H9 (cell line): ENCODE measurements around the gene HOXC12. TPM values are rescaled to one million over a fixed set of nuclear protein-coding genes. Genes with fewer than 3 reads are reported as not detected.

Experiments
- DNase-seq: peaks from one replicate; pipeline ENCODE4 v3.0.0-alpha.2; 2017
- H2AFZ ChIP-seq: one replicate; pipeline ENCODE4 v1.6.1; 2013; ENCODE audit warnings: mild to moderate bottlenecking, low read length, control low read depth, moderate library complexity
- H2AK5ac ChIP-seq: 2 replicates; pipeline ENCODE4 v1.6.1; 2013; ENCODE audit warnings: low read length, control low read depth, mixed read lengths; ENCODE audit not compliant: insufficient read length
- H2BK120ac ChIP-seq: one replicate; pipeline ENCODE4 v1.6.1; 2013; ENCODE audit warnings: low read depth, mild to moderate bottlenecking, low read length, control low read depth, inconsistent platforms; ENCODE audit not compliant: poor library complexity, severe bottlenecking
- H2BK12ac ChIP-seq: 2 replicates; pipeline ENCODE4 v1.6.1; 2013; ENCODE audit warnings: low read length, control low read depth, mixed read lengths, low read depth; ENCODE audit not compliant: insufficient read length
- H2BK15ac ChIP-seq: 2 replicates; pipeline ENCODE4 v1.6.1; 2013; ENCODE audit warnings: low read depth, low read length, control low read depth
- H2BK20ac ChIP-seq: one replicate; pipeline ENCODE4 v1.6.1; 2013; ENCODE audit warnings: low read depth, mild to moderate bottlenecking, low read length, control low read depth, inconsistent platforms; ENCODE audit not compliant: poor library complexity, severe bottlenecking
- H2BK5ac ChIP-seq: 2 replicates; pipeline ENCODE4 v1.6.1; 2013; ENCODE audit warnings: low read length, control low read depth, mixed read lengths; ENCODE audit not compliant: insufficient read length
- H3K14ac ChIP-seq: 2 replicates; pipeline ENCODE4 v1.6.1; 2013; ENCODE audit warnings: low read length, control low read depth; ENCODE audit not compliant: insufficient read depth
- H3K18ac ChIP-seq: 2 replicates; pipeline ENCODE4 v1.6.1; 2013; ENCODE audit warnings: low read depth, mild to moderate bottlenecking, mixed read lengths, low read length, control low read depth; ENCODE audit not compliant: insufficient read length
- H3K23ac ChIP-seq: 2 replicates; pipeline ENCODE4 v1.6.1; 2013; ENCODE audit warnings: low read length, control low read depth, mixed read lengths, low read depth; ENCODE audit not compliant: insufficient read length
- H3K23me2 ChIP-seq: 2 replicates; pipeline ENCODE4 v1.6.1; 2013; ENCODE audit warnings: low read depth, mild to moderate bottlenecking, mixed read lengths, low read length, control low read depth; ENCODE audit not compliant: insufficient read length, poor library complexity, severe bottlenecking
- H3K27ac ChIP-seq: 2 replicates; pipeline ENCODE4 v1.5.1; 2013; ENCODE audit warnings: low read length, control low read depth, mixed read lengths, low read depth; ENCODE audit not compliant: insufficient read length
- H3K27me3 ChIP-seq: 2 replicates; pipeline ENCODE4 v1.6.1; 2013; ENCODE audit warnings: low read length, control low read depth, inconsistent platforms; ENCODE audit not compliant: insufficient read depth
- H3K4ac ChIP-seq: 2 replicates; pipeline ENCODE4 v1.6.1; 2013; ENCODE audit warnings: low read depth, mild to moderate bottlenecking, control low read depth, inconsistent platforms, low read length, moderate library complexity
- H3K4me1 ChIP-seq: 2 replicates; pipeline ENCODE4 v1.6.1; 2013; ENCODE audit warnings: low read length, control low read depth, inconsistent platforms; ENCODE audit not compliant: insufficient read depth
- H3K4me2 ChIP-seq: 2 replicates; pipeline ENCODE4 v1.6.1; 2013; ENCODE audit warnings: low read length, control low read depth, mixed read lengths; ENCODE audit not compliant: insufficient read length, insufficient read depth
- H3K56ac ChIP-seq: 2 replicates; pipeline ENCODE4 v1.6.1; 2013; ENCODE audit warnings: low read depth, mild to moderate bottlenecking, mixed read lengths, low read length, control low read depth; ENCODE audit not compliant: insufficient read length
- H3K79me1 ChIP-seq: 2 replicates; pipeline ENCODE4 v1.6.1; 2013; ENCODE audit warnings: low read depth, mild to moderate bottlenecking, moderate library complexity, low read length, control low read depth, inconsistent platforms; ENCODE audit not compliant: insufficient read depth, poor library complexity, severe bottlenecking
- H3K79me2 ChIP-seq: 2 replicates; pipeline ENCODE4 v1.6.1; 2013; ENCODE audit warnings: low read length, control low read depth, inconsistent platforms; ENCODE audit not compliant: insufficient read depth
- H3K9ac ChIP-seq: 2 replicates; pipeline ENCODE4 v1.6.1; 2013; ENCODE audit warnings: low read length, control low read depth, mixed read lengths; ENCODE audit not compliant: insufficient read length; ENCODE audit errors: extremely low read depth
- H3K9me3 ChIP-seq: one replicate; pipeline ENCODE4 v1.6.1; 2013; ENCODE audit warnings: low read depth, low read length, inconsistent platforms; ENCODE audit not compliant: control insufficient read depth
- H3T11ph ChIP-seq: one replicate; pipeline ENCODE4 v1.6.1; 2013; ENCODE audit warnings: mild to moderate bottlenecking, low read length, control low read depth, inconsistent platforms
- H4K20me1 ChIP-seq: one replicate; pipeline ENCODE4 v1.6.1; 2013; ENCODE audit not compliant: control insufficient read depth, insufficient read length, insufficient read depth
- H4K5ac ChIP-seq: 2 replicates; pipeline ENCODE4 v1.6.1; 2013; ENCODE audit warnings: low read depth, mild to moderate bottlenecking, mixed read lengths, low read length, control low read depth; ENCODE audit not compliant: insufficient read length
- H4K8ac ChIP-seq: replicated peaks from 2 replicates; pipeline ENCODE4 v1.6.1; 2013; ENCODE audit warnings: low read length, control low read depth, mixed read lengths, low read depth; ENCODE audit not compliant: insufficient read length
- H4K91ac ChIP-seq: 2 replicates; pipeline ENCODE4 v1.6.1; 2013; ENCODE audit warnings: low read depth, mild to moderate bottlenecking, moderate library complexity, mixed read lengths, low read length, control low read depth; ENCODE audit not compliant: insufficient read length
- H3K27ac Mint-ChIP-seq, 3 experiments: 2 replicates in 2 of 3; 3 replicates in 1 of 3; pipeline ENCODE4 v1.8.0; 2020 to 2021; ENCODE audit warnings: mixed read lengths in 3 of 3, mild to moderate bottlenecking in 1 of 3, moderate library complexity in 1 of 3
- H3K27me3 Mint-ChIP-seq: 2 replicates; pipeline ENCODE4 v1.8.0; 2021; ENCODE audit warnings: low read depth, mild to moderate bottlenecking, moderate library complexity, mixed read lengths
- H3K36me3 Mint-ChIP-seq, 3 experiments: 2 replicates in 2 of 3; 3 replicates in 1 of 3; pipeline ENCODE4 v1.8.0; 2020 to 2021; ENCODE audit warnings: low read depth in 3 of 3, mixed read lengths in 3 of 3; ENCODE audit not compliant: insufficient read depth in 1 of 3
- H3K4me1 Mint-ChIP-seq, 2 experiments: 2 replicates each; pipeline ENCODE4 v1.8.0; 2020; ENCODE audit warnings: mixed read lengths in 2 of 2
- H3K4me3 Mint-ChIP-seq, 2 experiments: 2 replicates in 1 of 2; 3 replicates in 1 of 2; pipeline ENCODE4 v1.8.0; 2020 to 2021; ENCODE audit warnings: mild to moderate bottlenecking in 2 of 2, mixed read lengths in 2 of 2, moderate library complexity in 1 of 2
- H3K9me3 Mint-ChIP-seq, 2 experiments: 2 replicates in 1 of 2; 3 replicates in 1 of 2; pipeline ENCODE4 v1.8.0; 2020; ENCODE audit warnings: mild to moderate bottlenecking in 2 of 2, mixed read lengths in 2 of 2, moderate library complexity in 1 of 2
- WGBS: extraction: QIAGEN DNeasy Blood & Tissue Kit; methylation state at CpG from one replicate; pipeline ENCODE4 v1.1.7; 2013; ENCODE audit warnings: missing lambda C conversion rate, low lambda C conversion rate, mixed read lengths; ENCODE audit not compliant: insufficient read length; ENCODE audit errors: extremely low coverage; 5-methylcytosine and 5-hydroxymethylcytosine counted together
- total RNA-seq: library from RNA; stranded (reverse); gene quantifications from 2 replicates; pipeline ENCODE4 v1.2.1, GENCODE V29; 2021
- TF ChIP-seq, protein P1 (sequence below): fragments of 200-600 bp; sonication (generic); conservative IDR thresholded peaks from 3 replicates; pipeline ENCODE4 v1.8.0; 2021; ENCODE audit warnings: antibody characterized with exemption, mild to moderate bottlenecking

Gene HOXC12
- total RNA-seq, 1 experiment from 2014 or later, result not detected

DNA sequence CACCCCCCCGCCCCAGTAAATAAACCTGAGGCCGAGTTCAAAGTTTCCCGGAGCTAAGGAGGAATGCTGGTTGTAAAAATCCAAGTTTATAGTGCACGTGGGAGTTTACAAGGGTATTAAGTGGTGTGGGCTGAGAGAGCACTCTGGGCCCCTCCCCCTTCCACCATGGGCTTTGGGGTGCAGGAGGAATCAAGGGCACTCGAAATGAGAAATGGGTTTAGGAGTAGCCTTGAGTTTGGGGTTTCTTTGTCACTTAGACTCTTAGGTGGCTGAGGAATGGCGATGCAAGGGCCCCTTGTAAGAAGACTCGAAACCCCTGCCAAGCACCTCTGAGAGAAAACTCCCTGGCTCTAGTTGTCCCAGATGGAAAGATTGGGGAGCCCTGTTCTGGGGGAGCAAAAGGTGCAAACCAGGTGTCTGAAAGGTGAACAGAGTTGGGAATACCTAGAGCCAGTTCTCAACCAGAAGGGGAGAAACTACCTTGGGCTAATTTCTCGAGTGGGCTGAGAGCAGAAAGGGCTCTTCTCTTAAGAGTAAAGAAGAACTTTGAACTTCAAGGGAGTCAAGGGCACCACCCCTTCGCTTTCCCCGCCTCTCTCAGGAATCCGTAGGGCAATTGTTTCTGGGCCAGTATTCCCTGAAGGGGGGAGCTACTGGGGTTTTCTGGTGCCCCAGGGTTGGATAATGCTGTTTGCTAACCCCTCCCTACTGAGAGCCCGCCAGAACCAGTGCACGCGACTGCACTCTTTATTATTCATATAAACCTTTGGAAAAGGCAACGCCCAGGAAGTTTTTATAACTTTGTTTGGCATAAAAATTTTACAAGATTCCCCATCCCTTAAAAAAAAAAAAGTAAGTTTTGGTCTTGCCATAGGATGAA, 24.0 kb downstream of the HOXC12 start:
- H3K18ac ChIP-seq, result no peak overlapping the region
- no peak overlapping the region for H2BK15ac ChIP-seq
- peaks cover 8 to 18% of the 10 kb centered on the region in 2 experiments for H3K4me1 Mint-ChIP-seq
- no peak overlapping the region for H3T11ph ChIP-seq
- H3K27me3 ChIP-seq, result peaks cover 97% of the 10 kb centered on the region
- H4K91ac ChIP-seq, result no peak overlapping the region
- TF ChIP-seq, protein P1, sequence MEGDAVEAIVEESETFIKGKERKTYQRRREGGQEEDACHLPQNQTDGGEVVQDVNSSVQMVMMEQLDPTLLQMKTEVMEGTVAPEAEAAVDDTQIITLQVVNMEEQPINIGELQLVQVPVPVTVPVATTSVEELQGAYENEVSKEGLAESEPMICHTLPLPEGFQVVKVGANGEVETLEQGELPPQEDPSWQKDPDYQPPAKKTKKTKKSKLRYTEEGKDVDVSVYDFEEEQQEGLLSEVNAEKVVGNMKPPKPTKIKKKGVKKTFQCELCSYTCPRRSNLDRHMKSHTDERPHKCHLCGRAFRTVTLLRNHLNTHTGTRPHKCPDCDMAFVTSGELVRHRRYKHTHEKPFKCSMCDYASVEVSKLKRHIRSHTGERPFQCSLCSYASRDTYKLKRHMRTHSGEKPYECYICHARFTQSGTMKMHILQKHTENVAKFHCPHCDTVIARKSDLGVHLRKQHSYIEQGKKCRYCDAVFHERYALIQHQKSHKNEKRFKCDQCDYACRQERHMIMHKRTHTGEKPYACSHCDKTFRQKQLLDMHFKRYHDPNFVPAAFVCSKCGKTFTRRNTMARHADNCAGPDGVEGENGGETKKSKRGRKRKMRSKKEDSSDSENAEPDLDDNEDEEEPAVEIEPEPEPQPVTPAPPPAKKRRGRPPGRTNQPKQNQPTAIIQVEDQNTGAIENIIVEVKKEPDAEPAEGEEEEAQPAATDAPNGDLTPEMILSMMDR, result no peak
- H3K4me3 Mint-ChIP-seq, result no peak overlapping the region
- no peak overlapping the region for H3K23ac ChIP-seq
- no peak for DNase-seq
- no peak overlapping the region for H4K5ac ChIP-seq
- H3K9me3 ChIP-seq, result no peaks in the 10 kb centered on the region
- H3K4me2 ChIP-seq, result no peak overlapping the region
- H2BK120ac ChIP-seq, result no peak overlapping the region
- no peaks in the 10 kb centered on the region for H3K23me2 ChIP-seq
- no peak overlapping the region for H2BK20ac ChIP-seq
- H3K36me3 Mint-ChIP-seq, result peaks cover 0 to 2% (median 2%) of the 10 kb centered on the region in 3 experiments; a peak in 3 of 7 replicates
- no peak overlapping the region for H2BK12ac ChIP-seq
- H3K9ac ChIP-seq, result no peak overlapping the region
- peaks cover 100% of the 10 kb centered on the region for H3K27me3 Mint-ChIP-seq
- H2AK5ac ChIP-seq, result no peak overlapping the region
- H3K9me3 Mint-ChIP-seq, result peaks cover 12 to 15% of the 10 kb centered on the region in 2 experiments; a peak in 4 of 5 replicates
- H3K79me1 ChIP-seq, result no peaks in the 10 kb centered on the region
- H3K4ac ChIP-seq, result no peak overlapping the region
- WGBS, result no CpG with 5 or more reads among the region's 15 CpGs
- H3K27ac Mint-ChIP-seq, result no peak overlapping the region; a peak in 1 of 7 replicates
- H2AFZ ChIP-seq, result no peak overlapping the region
- H3K56ac ChIP-seq, result no peak overlapping the region
- no peak overlapping the region for H4K8ac ChIP-seq
- no peak overlapping the region for H3K27ac ChIP-seq
- no peaks in the 10 kb centered on the region for H3K79me2 ChIP-seq
- H3K14ac ChIP-seq, result no peak overlapping the region
- H4K20me1 ChIP-seq, result no peaks in the 10 kb centered on the region
- no peaks in the 10 kb centered on the region for H3K4me1 ChIP-seq
- no peak overlapping the region for H2BK5ac ChIP-seq
